DOHH2 (cell line): ENCODE measurements around the gene GRAMD2A.

Experiments
- H3F3A ChIP-seq: fragments of 200-600 bp; sonication (generic), shearing (Covaris generic); 2 replicates; pipeline ENCODE4 v1.6.0; 2016; ENCODE audit warnings: antibody characterized with exemption, mild to moderate bottlenecking; ENCODE audit not compliant: control insufficient read depth, insufficient read depth
- H3K27ac ChIP-seq: fragments of 200-600 bp; sonication (generic); 2 replicates; pipeline ENCODE4 v1.5.1; 2014; ENCODE audit warnings: low read depth, mild to moderate bottlenecking, low read length, moderate library complexity
- H3K27me3 ChIP-seq: fragments of 200-600 bp; sonication (generic); 2 replicates; pipeline ENCODE4 v1.6.1; 2014; ENCODE audit warnings: mild to moderate bottlenecking, low read length, mixed read lengths; ENCODE audit not compliant: control insufficient read depth
- H3K36me3 ChIP-seq: fragments of 200-600 bp; sonication (generic); 2 replicates; pipeline ENCODE4 v1.6.1; 2014; ENCODE audit warnings: mild to moderate bottlenecking, low read length, moderate library complexity, mixed read lengths; ENCODE audit not compliant: control insufficient read depth
- H3K4me1 ChIP-seq: fragments of 200-600 bp; sonication (generic); 2 replicates; pipeline ENCODE4 v1.6.1; 2014; ENCODE audit warnings: mild to moderate bottlenecking, low read length, mixed read lengths; ENCODE audit not compliant: control insufficient read depth
- H3K4me2 ChIP-seq: fragments of 200-600 bp; sonication (generic); 2 replicates; pipeline ENCODE4 v1.6.0; 2014; ENCODE audit warnings: mild to moderate bottlenecking, low read length, moderate library complexity
- H3K4me3 ChIP-seq: fragments of 200-600 bp; sonication (generic); 2 replicates; pipeline ENCODE4 v1.5.1; 2014; ENCODE audit warnings: mild to moderate bottlenecking, low read length, mixed read lengths
- H3K79me2 ChIP-seq: fragments of 200-600 bp; sonication (generic); 2 replicates; pipeline ENCODE4 v1.6.1; 2014; ENCODE audit warnings: mild to moderate bottlenecking, low read length, mixed read lengths; ENCODE audit not compliant: control insufficient read depth
- H3K9me2 ChIP-seq: fragments of 200-600 bp; sonication (generic); replicated peaks from 2 replicates; pipeline ENCODE4 v1.6.1; 2014; ENCODE audit warnings: mild to moderate bottlenecking, low read length, mixed read lengths; ENCODE audit not compliant: control insufficient read depth
- H3K9me3 ChIP-seq: fragments of 200-600 bp; sonication (generic); 2 replicates; pipeline ENCODE4 v1.6.1; 2014; ENCODE audit warnings: antibody characterized with exemption, low read length, mixed read lengths; ENCODE audit not compliant: control insufficient read depth, insufficient read depth
- H4K20me1 ChIP-seq: fragments of 200-600 bp; sonication (generic); 2 replicates; pipeline ENCODE4 v1.6.0; 2014; ENCODE audit warnings: low read depth, mild to moderate bottlenecking, antibody characterized with exemption, low read length, moderate library complexity; ENCODE audit not compliant: control insufficient read depth, insufficient read depth
- EZH2phosphoT487 ChIP-seq: fragments of 200-600 bp; sonication (generic); IDR thresholded peaks from 2 replicates; pipeline ENCODE4 v1.6.1; 2017; ENCODE audit warnings: borderline replicate concordance, mild to moderate bottlenecking, antibody characterized with exemption, low read length, moderate library complexity, mixed read lengths
- TF ChIP-seq, protein P1 (sequence below): fragments of 200-600 bp; sonication (generic); IDR thresholded peaks from one replicate; pipeline ENCODE4 v1.5.1; 2014; ENCODE audit warnings: antibody characterized with exemption, mild to moderate bottlenecking, low read depth, low read length; ENCODE audit not compliant: poor library complexity, severe bottlenecking

GRAMD2A gene

DNA sequence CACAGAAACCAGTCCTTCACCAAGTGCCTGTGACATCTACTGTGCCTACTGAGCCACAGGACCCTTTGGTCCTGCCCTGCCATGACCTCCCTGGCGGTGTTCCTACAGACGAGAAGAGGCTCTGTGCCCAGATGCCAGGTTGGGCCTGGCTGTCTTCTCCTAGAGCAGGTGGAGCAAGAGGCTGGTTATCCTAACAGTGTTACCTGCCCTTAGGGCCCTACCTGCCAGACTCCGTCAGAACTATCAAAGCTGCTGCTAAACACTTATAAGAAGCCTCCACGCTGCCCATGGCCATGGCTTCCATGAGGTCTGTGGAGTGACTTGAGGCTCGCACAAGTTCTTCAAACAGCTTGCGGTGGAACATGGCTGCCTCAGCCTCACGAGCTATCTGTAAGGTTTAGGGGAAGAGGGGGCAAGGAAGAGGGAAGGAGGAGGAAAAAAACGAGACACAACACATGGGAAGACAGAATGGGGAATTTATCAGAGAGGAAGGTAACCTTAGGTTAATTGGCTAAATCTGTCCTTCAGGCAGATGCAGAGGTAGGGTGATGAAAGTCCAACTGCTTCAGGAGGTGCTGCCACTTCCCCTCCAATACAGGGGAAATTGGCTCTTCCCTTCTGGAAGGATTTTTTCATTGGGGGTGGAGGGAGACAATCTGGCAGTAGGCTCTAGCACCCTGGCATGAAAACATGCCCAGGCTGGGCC, 5.4 kb upstream of the GRAMD2A start:
- Histone ChIP-seq H3K9me2 (no peaks in the 10 kb centered on the region), H3K4me3 (no peak overlapping the region), H3K27ac (no peak overlapping the region), H3K36me3 (peaks cover 100% of the 10 kb centered on the region), H3K9me3 (no peaks in the 10 kb centered on the region), H4K20me1 (peaks cover 40% of the 10 kb centered on the region), H3K79me2 (peaks cover 3% of the 10 kb centered on the region; the same call in 1 of the 2 replicates), H3F3A (peaks cover 69% of the 10 kb centered on the region), H3K4me2 (no peak overlapping the region), H3K4me1 (peaks cover 4% of the 10 kb centered on the region; the same call in 1 of the 2 replicates), H3K27me3 (no peaks in the 10 kb centered on the region)
- no peak for TF ChIP-seq EZH2phosphoT487

DNA sequence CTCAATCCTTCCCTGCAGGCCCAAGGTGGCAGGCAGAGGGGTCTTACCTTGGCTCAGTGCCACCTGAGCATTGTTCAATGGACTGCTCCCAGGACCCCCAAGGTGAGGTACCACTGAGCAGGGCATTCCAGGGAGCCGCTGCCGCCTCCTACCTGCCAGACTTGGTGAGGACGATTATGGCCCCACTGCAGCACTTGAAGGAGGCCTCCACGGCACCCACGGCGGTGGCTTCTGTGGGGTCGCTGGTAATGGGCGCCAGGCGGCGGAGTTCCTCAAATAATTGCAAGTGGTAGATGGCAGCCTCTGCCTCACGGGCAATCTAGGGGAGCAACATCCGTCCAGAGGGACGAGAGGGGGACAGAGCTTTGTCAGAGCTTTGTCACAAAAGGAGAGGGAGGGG, 4.7 kb upstream of the GRAMD2A start:
- peaks cover 38% of the 10 kb centered on the region for H4K20me1 ChIP-seq
- H3K4me2 ChIP-seq: no peak overlapping the region
- H3K36me3 ChIP-seq: peaks cover 95% of the 10 kb centered on the region
- no peak overlapping the region for H3K27ac ChIP-seq
- no peaks in the 10 kb centered on the region for H3K27me3 ChIP-seq
- no peaks in the 10 kb centered on the region for H3K9me3 ChIP-seq
- no peak overlapping the region for H3K4me3 ChIP-seq
- H3K79me2 ChIP-seq: no peaks in the 10 kb centered on the region; the same call in 1 of the 2 replicates
- H3F3A ChIP-seq: peaks cover 67% of the 10 kb centered on the region
- TF ChIP-seq, protein P1, sequence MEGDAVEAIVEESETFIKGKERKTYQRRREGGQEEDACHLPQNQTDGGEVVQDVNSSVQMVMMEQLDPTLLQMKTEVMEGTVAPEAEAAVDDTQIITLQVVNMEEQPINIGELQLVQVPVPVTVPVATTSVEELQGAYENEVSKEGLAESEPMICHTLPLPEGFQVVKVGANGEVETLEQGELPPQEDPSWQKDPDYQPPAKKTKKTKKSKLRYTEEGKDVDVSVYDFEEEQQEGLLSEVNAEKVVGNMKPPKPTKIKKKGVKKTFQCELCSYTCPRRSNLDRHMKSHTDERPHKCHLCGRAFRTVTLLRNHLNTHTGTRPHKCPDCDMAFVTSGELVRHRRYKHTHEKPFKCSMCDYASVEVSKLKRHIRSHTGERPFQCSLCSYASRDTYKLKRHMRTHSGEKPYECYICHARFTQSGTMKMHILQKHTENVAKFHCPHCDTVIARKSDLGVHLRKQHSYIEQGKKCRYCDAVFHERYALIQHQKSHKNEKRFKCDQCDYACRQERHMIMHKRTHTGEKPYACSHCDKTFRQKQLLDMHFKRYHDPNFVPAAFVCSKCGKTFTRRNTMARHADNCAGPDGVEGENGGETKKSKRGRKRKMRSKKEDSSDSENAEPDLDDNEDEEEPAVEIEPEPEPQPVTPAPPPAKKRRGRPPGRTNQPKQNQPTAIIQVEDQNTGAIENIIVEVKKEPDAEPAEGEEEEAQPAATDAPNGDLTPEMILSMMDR: no peak
- TF ChIP-seq EZH2phosphoT487: no peak
- peaks cover 4% of the 10 kb centered on the region; the same call in 1 of the 2 replicates for H3K4me1 ChIP-seq
- H3K9me2 ChIP-seq: no peaks in the 10 kb centered on the region

DNA sequence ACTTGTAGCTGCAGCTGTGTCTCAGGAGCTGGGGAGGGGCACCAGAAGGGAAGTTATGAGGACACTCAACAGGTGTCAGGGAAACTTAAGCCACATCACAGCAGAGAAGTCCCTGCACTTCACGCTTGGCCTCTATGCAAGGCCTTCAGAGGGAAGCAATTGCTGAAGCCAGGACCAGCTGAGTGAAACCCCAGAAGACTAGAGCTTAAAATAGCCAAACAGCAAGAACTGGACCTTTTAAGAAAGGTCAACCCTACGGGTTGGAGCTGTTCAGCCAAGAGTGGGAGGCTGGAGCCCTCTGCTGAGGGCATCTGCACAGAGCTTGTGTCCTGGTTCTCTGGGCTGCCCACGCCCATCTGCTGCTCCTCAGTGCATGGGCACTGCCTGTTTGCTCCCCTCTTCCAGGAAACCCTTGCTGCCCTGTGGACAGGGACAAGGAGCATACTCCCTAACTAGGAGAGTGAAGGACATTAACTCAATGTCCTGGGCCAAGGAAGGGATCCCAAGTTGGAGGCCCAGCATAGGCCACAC, 3.9 kb upstream of the GRAMD2A start:
- Histone ChIP-seq H3K36me3 (peaks cover 86% of the 10 kb centered on the region), H3K9me2 (no peaks in the 10 kb centered on the region), H3K4me2 (no peak overlapping the region), H3F3A (peaks cover 69% of the 10 kb centered on the region), H3K4me1 (peaks cover 4% of the 10 kb centered on the region; the same call in 1 of the 2 replicates), H3K27ac (no peak overlapping the region; the same call in 1 of the 2 replicates), H3K4me3 (no peak overlapping the region), H3K9me3 (no peaks in the 10 kb centered on the region), H3K27me3 (no peaks in the 10 kb centered on the region), H3K79me2 (no peaks in the 10 kb centered on the region), H4K20me1 (peaks cover 31% of the 10 kb centered on the region)
- no peak for TF ChIP-seq EZH2phosphoT487
- TF ChIP-seq, protein P1: no peak
